HL-60/S4 treated with retinoic acid at 250 ng/mL for 4 days and 3 days (cell line): ENCODE data around the gene NFATC3.

Source experiments
- in situ Hi-C: fragments of 300-500 bp; cut with MboI; formaldehyde crosslinking; loops from 2 replicates; pipeline ENCODE4 v1.7.0; 2022; ENCODE audit warnings: low sequenced_read_pairs

Gene NFATC3

GRCh38 chr16:68072038-68072695 lies 13.0 kb upstream of the NFATC3 start:
- in situ Hi-C loops = no loop called here

- in situ Hi-C loops = no loop called here
These were observed 11.0 kb upstream of the NFATC3 start for GRCh38 chr16:68073902-68074760.

DNA sequence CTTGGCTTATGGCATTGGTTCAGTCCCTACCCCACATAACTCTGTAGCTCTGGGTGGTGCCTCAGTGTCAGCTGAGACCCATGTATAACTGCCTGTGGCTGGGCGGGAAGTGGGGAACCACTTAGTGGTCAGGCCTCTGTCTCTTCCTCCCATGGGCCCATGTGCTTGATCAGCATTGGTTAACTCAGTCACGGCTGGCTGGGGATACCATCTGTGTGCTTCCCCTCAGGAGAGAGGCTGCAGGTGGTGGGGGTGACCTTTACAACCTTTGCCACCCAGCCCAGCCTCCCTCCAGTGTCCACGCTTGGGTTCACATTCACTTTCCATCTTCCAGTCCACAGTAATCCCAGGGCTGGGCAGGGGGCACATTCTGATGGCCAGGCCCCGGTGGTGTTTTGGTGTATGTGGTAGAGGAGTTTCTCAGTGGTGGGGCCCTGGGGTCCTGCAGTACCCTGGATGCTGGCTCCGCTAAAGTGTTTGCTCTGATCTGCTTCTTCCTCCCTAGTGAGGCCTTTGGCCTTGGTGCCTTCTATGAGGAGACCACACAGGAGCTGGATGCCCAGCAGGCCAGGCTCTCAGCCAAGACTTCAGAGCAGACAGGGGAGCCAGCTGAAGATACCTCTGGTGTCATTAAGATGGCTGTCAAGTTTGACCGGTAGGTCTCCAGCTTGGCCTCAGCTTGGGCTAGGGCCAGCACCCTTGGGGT lies 10.2 kb upstream of the NFATC3 start:
- in situ Hi-C loops = no loop called here

GRCh38 chr16:68075980-68076379 lies 9.2 kb upstream of the NFATC3 start:
- in situ Hi-C loops = no loop called here

- in situ Hi-C loops = no loop called here
These were observed 8.6 kb upstream of the NFATC3 start for GRCh38 chr16:68076560-68076959.

GRCh38 chr16:68077866-68078700 lies 7.1 kb upstream of the NFATC3 start:
- in situ Hi-C loops = no loop called here

- in situ Hi-C loops = no loop called here
These were observed 6.3 kb upstream of the NFATC3 start for GRCh38 chr16:68078701-68079375.

DNA sequence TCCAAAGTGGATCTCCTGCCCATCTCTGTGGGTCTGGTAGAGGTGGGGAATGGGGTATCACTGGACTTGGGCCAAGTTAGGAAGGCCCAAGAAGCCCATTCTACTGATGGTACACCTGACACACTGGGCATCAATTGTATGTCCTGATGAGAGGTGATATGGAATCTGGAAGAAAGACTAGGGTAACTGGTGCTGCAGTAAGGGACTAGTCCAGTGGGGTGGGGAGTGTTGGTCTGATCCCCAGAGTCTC lies 5.9 kb upstream of the NFATC3 start:
- in situ Hi-C loops = no loop called here

- in situ Hi-C loops = no loop called here
These were observed 5.4 kb upstream of the NFATC3 start for GRCh38 chr16:68079626-68080344.

DNA sequence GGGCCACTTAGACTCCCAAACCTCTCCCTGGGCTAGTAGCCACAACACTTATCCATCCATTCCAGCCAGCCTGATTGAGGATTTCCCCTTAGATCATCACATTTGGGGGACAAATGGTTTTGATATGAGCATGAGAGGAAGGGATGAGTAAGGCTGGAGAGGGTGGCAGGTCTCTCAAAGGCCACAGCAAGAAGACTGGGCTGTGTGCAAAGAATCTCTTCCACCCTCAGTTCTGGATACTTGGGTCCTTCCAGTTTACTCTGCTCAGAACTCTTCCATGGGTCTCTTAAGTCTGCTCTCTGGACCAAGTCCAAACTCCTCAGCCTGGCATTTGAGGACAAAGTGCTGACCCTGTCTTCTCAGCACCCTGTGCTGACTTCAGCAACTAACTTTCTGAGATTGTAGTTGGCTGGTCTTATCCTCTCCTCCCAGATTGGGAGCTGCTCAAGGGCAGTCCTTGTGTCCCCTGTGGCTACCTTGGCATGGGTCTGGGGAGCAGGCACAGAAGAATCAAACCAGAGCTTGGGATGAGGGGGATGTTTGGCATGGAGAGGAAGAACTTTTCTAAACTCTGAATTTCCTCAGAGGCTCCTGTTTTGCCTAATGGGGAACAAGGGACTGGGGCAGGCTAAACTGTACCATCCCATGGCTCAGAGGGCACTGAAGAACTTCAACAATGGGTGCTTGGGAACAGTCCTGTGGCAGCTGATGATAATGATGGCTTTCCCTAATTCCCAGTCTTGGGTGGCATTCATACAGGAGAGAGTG lies 3.1 kb upstream of the NFATC3 start:
- in situ Hi-C loops = no loop called here

GRCh38 chr16:68082629-68083238 lies 2.4 kb upstream of the NFATC3 start:
- in situ Hi-C loops = no loop called here

DNA sequence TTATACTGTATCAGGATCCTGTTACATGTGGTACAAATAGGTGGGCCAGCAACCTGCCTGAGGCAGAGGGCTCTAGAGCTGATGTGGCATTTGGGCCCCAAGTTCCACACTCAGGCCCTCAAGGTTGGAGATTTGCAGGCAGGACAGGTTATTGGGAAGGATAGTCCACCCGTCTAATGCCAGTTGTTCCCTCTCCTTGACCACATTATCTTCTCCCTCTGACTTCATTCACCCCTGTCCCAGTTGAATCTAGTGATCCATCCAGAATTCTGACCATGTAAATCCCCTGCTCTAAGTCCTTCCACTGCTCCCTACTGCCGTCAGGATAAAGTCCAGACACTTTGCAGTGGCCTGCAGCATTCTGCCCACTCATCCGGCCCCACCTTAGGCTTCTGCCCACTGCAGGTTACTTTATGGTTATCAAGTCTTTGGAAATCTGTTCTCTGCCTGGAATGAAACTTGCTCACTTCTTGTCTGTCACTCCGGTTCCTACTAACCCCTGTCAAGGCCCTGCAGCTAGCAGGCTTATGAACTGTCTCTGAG lies 1.9 kb upstream of the NFATC3 start:
- in situ Hi-C loops = no loop called here

- in situ Hi-C loops = no loop called here
These were observed 1.2 kb upstream of the NFATC3 start for GRCh38 chr16:68083861-68084503.

DNA sequence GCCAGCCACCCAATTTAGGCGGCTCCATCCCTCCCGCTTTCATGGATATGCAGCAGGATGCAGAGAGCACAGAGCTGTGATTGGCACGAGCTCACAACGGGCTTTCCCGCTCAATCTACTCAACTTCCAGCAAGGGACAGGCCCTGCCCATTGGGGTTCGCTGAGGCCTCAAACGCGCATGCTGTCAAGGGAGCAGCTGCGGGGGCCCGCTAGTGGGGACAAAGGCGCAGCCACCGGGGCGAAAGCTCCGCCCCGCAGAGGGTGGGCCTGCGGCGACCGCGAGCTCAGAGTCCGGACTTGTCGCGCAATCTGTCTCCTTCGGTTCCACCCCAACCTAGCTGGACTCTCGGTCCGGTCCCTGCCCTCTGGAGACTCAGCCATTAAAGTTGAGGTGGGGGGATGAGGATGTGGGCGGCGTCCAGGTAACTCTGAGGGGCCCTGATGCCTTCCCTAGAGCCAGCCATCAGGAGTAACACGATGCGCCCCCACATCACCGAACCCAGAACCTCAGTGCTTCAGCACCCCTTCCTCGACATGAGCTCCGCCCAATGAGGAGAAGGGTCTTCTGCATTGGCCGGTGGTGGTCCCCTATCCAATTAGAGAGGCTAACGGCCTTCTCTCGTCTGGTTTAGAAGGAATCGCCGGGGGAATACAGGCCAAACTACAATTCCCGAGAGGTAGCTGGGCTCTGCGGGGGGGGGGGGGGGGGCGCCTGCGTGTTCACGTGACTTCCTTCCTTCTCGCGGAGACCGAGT lies 489 bp upstream of the NFATC3 start:
- in situ Hi-C loops = no loop called here

- in situ Hi-C loops = no loop called here
These were observed 1.2 kb downstream of the NFATC3 start for GRCh38 chr16:68086336-68086841.

DNA sequence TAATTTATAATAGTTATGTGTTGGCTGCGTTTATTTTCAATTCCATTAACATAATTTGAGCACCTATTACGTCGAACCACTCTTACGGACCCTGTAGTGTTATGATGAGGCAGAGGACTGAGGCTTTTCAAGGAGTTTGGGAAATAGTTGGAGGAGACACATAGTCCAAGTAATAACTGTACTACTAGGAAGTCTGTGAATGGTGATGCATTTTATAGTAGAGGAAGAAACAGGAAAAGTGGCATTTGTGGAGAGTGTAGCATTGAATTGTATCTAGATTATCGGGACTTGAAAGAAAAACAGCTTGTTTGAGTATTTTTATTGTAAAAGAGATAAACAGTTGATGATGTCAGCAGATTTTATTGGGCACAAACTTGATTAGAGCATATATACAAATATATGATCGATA lies 1.7 kb downstream of the NFATC3 start:
- in situ Hi-C loops = no loop called here

- in situ Hi-C loops = no loop called here
These were observed 2.5 kb downstream of the NFATC3 start for GRCh38 chr16:68087688-68088087.
